Astrocyte (in vitro differentiated cells and primary cell): Measurements from ENCODE around the gene GBA2.

ENCODE experiments used
- CTCF ChIP-seq: IDR thresholded peaks from 2 replicates; pipeline ENCODE4 v1.5.1; 2011; ENCODE audit warnings: low read depth, mild to moderate bottlenecking, inconsistent platforms, low read length, moderate library complexity; ENCODE audit not compliant: insufficient read depth
- EZH2 ChIP-seq: IDR thresholded peaks from 2 replicates; pipeline ENCODE4 v1.6.1; 2012; ENCODE audit warnings: mild to moderate bottlenecking, low read length, inconsistent platforms; ENCODE audit not compliant: insufficient read depth

GRCh38 chr9:35783418-35783817, 34.4 kb upstream of the GBA2 start:
- TF ChIP-seq CTCF (no peak), EZH2 (no peak)
